Measurements from ENCODE around the gene CD28. TPM values are rescaled to one million over a fixed set of nuclear protein-coding genes. Genes with fewer than 3 reads are reported as not detected.

Gene CD28
- total and polyA plus RNA-seq, 2 donors (not counting 3 experiments of a cell fraction or from before 2014, with no cell fraction given): 0.15 TPM; not detected in 1

- H3K79me2 ChIP-seq (ENCODE audit: control insufficient read depth, insufficient read depth, low read length): no peaks in the 10 kb centered on the region
- POLR2A ChIA-PET: no interaction called here
- no peaks in the 10 kb centered on the region for H3K9me3 ChIP-seq (replicated peaks; ENCODE audit: control insufficient read depth, insufficient read depth, low read length)
- no TSS peak for BruUV-seq (replicated peaks)
- no peak overlapping the region for H3K4me2 ChIP-seq (ENCODE audit: insufficient read depth, low read length)
- FAIRE-seq: no peak
- no peak overlapping the region for H3K27ac ChIP-seq (ENCODE audit: insufficient read depth, low read depth, low read length)
- H3K36me3 ChIP-seq (ENCODE audit: control insufficient read depth in 2 of 2, extremely low read depth in 1 of 2, insufficient read depth in 2 of 2, low read length in 2 of 2): no peaks in the 10 kb centered on the region
- no peaks in the 10 kb centered on the region for H3K27me3 ChIP-seq (ENCODE audit: control insufficient read depth in 2 of 2, insufficient read depth in 2 of 2, low read length in 2 of 2)
- intact Hi-C loops (cut with micrococcal nuclease) (no loop called here), dilution Hi-C loops (cut with MboI; ENCODE audit: extremely low pct_ligation_motif_present, low sequenced_read_pairs) (no loop called here)
- H3K9me1 ChIP-seq (replicated peaks; ENCODE audit: control insufficient read depth, extremely low read depth, insufficient read depth, low read length): no peaks in the 10 kb centered on the region
- peaks cover 13% of the 10 kb centered on the region for H3K4me1 ChIP-seq (ENCODE audit: control insufficient read depth, extremely low read depth, insufficient read depth, low read length)
- TF ChIP-seq MAX (IDR thresholded peaks at IDR 0.05; ENCODE audit: insufficient read depth, insufficient read length) (no peak), POLR2AphosphoS5 (IDR thresholded peaks at IDR 0.05; ENCODE audit: insufficient read depth, low read depth, low read length) (no peak), JUN (IDR thresholded peaks at IDR 0.05; ENCODE audit: borderline replicate concordance, insufficient read depth, insufficient read length, low read depth) (no peak), FOS (IDR thresholded peaks at IDR 0.05; ENCODE audit: borderline replicate concordance, insufficient read depth, low read length) (no peak), POLR2A (IDR thresholded peaks at IDR 0.05; ENCODE audit: low read depth, low read length) (no peak), CTCF (IDR thresholded peaks at IDR 0.05; ENCODE audit: extremely low read depth in 1 of 2, insufficient read depth in 1 of 2, low read depth in 1 of 2, low read length in 2 of 2) (no peak), GATA2 (IDR thresholded peaks at IDR 0.05; ENCODE audit: insufficient read depth, insufficient read length, low read depth, low read length) (no peak), MYC (IDR thresholded peaks at IDR 0.05; ENCODE audit: low read depth, low read length) (no peak), EZH2 (IDR thresholded peaks at IDR 0.05; ENCODE audit: borderline replicate concordance, low read depth, low read length, severe bottlenecking) (no peak)
- CTCF ChIA-PET: interaction anchor here (0.6 to 0.9 kb wide), 3 partner anchors 142 to 392 kb away, joined by 3 to 5 read pairs (median 4); no protein-coding TSS in a partner anchor
- no peak overlapping the region for H2AFZ ChIP-seq (ENCODE audit: low read depth, low read length)
- peak; percentile 59 for DNase-seq (ENCODE audit: low read depth, low spot score)
- H3K4me3 ChIP-seq (replicated peaks in 1 of 3; ENCODE audit: insufficient read depth in 1 of 3, low read depth in 1 of 3, low read length in 3 of 3): no peak overlapping the region
- no peaks in the 10 kb centered on the region for H4K20me1 ChIP-seq (replicated peaks; ENCODE audit: control insufficient read depth, extremely low read depth, insufficient read depth, low read length)
- H3K9ac ChIP-seq (replicated peaks; ENCODE audit: extremely low read depth, insufficient read depth, low read length): no peak overlapping the region
These were observed 33.6 kb upstream of the CD28 start for GRCh38 chr2:203672856-203673255.
